GM12864 (cell line): Measurements from ENCODE around the gene OR10G3.

Experiments used
- DNase-seq: peaks from one replicate; pipeline ENCODE4 v3.0.0-alpha.2; 2011; ENCODE audit warnings: low read depth
- H3K4me3 ChIP-seq: 2 replicates; pipeline ENCODE4 v1.5.1; 2011; ENCODE audit warnings: mild to moderate bottlenecking, low read depth, low read length, control low read depth
- CTCF ChIP-seq: IDR thresholded peaks from 2 replicates; pipeline ENCODE4 v1.5.1; 2011; ENCODE audit warnings: low read depth, mild to moderate bottlenecking, moderate library complexity, low read length, control low read depth, inconsistent platforms; ENCODE audit errors: missing control alignments

Gene OR10G3

DNA sequence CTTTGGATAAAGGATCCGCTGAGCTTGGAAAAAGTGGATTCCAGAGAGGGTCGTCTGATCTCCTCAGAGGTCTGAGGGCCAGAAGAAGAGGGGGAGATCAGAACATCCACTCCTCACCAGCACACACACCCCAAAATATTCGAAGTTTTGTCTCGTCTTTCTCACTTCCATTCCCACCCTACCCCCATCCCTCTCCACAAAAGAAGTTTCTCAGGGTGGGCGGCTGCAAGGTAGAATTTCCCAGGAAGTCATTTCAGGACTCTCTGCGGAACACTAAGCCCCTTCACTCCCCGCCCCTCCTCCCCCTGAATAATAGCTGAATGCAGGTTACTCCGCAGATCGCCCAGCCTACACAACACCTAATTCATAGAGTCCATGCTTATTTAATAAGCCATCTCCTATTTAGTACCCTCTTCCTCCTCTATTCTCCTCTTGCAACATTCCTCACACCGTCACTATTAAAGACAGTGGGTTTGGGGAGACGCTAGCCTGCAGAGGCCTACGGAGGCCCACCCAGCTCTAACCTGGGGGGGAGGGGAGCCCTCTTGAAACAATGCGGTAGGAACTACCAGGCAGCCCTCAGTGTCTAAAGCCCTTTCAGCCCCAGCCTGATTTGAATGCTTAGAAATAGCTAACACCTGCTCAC, 53.1 kb downstream of the OR10G3 start:
- TF ChIP-seq CTCF = no peak
- H3K4me3 ChIP-seq = peak overlapping the region; percentile 56
- no peak for DNase-seq

GRCh38 chr14:21525962-21526671, 53.8 kb downstream of the OR10G3 start, which contains the start of gene SALL2:
Gene SALL2, minus strand, starts transcription at chr14:21526346. Its CDS starts 219 bp downstream, at chr14:21526127.
- peak within 1 kb of the TSS; percentile 56 for H3K4me3 ChIP-seq
- DNase-seq = no peak
- TF ChIP-seq CTCF = no peak

DNA sequence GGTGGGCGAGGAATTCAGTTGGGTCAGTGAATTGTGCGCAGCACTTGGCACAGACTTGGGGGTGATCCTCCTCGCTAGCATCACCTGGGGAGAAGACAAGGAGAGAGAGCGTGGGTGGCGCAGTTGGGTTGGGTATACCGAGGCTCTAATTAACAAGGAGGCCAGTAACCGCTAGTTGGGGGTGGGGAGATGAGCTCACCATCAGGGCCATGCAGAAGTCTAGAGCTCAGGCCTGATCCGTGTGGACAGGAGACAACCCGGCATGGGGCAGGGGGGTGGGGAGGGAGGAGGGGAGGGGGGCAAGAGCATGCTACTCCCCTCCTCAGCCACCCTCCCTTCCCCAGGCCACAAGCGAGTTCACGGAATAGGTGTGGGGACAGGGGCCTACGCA, 54.3 kb downstream of the OR10G3 start:
- no peak for DNase-seq
- TF ChIP-seq CTCF = no peak
- H3K4me3 ChIP-seq = peak overlapping the region; percentile 56

DNA sequence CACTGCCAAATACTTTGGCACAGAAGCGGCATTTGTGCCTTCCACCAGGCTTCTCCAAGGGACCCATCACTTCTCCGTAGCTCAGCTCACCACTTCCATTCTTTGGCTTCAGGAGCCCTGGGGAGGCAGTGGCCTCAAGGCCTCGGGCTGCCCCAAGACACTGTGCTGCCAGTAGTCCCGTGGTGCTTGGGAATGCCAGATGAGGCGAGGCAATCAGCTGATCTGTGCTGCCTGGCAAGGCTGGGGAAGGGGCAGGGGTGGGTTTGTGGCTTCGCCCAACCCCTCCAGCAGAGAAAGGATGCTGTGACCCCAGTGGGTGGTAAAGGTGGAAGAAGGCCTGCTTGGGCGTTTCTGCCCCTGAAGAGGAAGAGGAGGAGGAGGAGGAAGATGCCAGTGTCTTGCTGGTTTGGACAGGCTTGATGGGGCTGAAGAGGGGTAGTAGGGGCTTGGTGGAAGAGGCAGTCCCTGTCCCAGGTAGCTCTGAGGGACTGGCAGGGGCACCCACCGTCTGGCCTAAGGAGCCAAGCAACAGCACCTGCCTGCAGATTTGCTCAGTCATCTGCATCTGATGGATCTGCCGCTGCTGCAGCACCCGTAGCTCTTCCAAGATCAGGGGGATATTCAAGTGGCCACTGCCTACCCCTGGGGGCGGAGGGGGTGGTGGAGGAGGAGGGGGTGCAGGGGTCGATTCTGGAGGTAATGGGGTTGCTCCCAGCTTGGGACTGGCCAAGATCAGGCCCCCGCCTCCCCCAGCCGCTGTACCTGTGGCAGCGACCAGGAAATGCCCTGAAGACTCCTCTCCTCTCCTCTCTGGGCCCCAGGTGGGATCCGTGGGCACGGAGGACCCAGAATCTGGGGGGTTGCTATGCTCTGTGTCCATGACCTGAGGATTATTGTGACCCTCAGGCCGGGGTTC, 55.0 kb downstream of the OR10G3 start:
- H3K4me3 ChIP-seq = no peak overlapping the region
- DNase-seq = no peak
- no peak for TF ChIP-seq CTCF

DNA sequence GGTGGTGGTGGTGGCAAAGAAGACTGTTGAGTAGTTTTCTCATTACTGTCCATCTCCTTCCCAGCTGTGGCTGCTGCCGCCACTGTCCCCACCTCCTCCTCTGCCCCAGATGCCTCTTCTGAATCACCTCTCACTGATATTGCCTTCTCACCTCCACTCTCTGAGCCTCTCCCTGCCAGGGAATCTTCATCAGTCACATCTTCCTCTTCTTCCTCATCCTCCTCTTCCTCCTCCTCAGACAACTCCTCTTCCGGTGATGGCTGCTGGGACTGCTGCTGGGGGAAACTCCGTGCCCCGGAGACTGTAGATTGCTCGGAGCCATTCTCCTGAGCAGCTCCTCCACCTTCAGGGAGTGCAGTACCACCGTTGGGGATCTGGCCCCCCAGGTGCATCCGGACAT, 56.7 kb downstream of the OR10G3 start:
- TF ChIP-seq CTCF = no peak
- no peak for DNase-seq
- no peak overlapping the region for H3K4me3 ChIP-seq

- DNase-seq = no peak
- TF ChIP-seq CTCF = no peak
- no peak overlapping the region for H3K4me3 ChIP-seq
Observed at GRCh38 chr14:21521501-21521900, 58.4 kb downstream of the OR10G3 start.
